Epithelial cell of proximal tubule (primary cell): ENCODE data around the gene SLC40A1. TPM values are rescaled to one million over a fixed set of nuclear protein-coding genes. Genes with fewer than 3 reads are reported as not detected.

Experiments used
- DNase-seq: peaks from one replicate; pipeline ENCODE4 v3.0.0-alpha.2; 2011; ENCODE audit warnings: low read depth
- H3K4me3 ChIP-seq: 2 replicates; pipeline ENCODE4 v1.5.1; 2011; ENCODE audit warnings: low read depth, mild to moderate bottlenecking, low read length
- CTCF ChIP-seq: conservative IDR thresholded peaks from 2 replicates; pipeline ENCODE4 v1.5.1; 2012; ENCODE audit warnings: low read depth, mild to moderate bottlenecking, low read length
- total RNA-seq: library from RNA; depleted of rRNA; stranded (reverse); fragments of >200 nt; gene quantifications from 2 replicates; pipeline ENCODE4 v1.2.3, GENCODE V29; 2015

SLC40A1 gene
- total RNA-seq, 1 donor from 2014 or later: 5.8 TPM

GRCh38 chr2:189511960-189512319 is 68.6 kb downstream of the SLC40A1 start:
- DNase-seq: no peak
- no peak for TF ChIP-seq CTCF
- H3K4me3 ChIP-seq: no peak overlapping the region

- no peak for DNase-seq
- no peak for TF ChIP-seq CTCF
- no peak overlapping the region for H3K4me3 ChIP-seq
Observed at GRCh38 chr2:189511210-189511959, 69.2 kb downstream of the SLC40A1 start.

Other genes starting within 250 kb of the SLC40A1 start
- 33.6 and 50.5 TPM in 2 replicates for gene WDR75, start 139.3 kb downstream of the SLC40A1 start, total RNA-seq
- gene ASNSD1, start 80.7 kb upstream of the SLC40A1 start, total RNA-seq: 24.3 and 36.5 TPM in 2 replicates
- gene ANKAR, start 93.9 kb upstream of the SLC40A1 start, total RNA-seq: 1.4 and 2.0 TPM in 2 replicates
- 7.8 and 11.4 TPM in 2 replicates for gene OSGEPL1, start 182.0 kb upstream of the SLC40A1 start, total RNA-seq
- gene ORMDL1, start 203.6 kb upstream of the SLC40A1 start, total RNA-seq: 51.3 and 60.0 TPM in 2 replicates
- 13.6 and 15.5 TPM in 2 replicates for gene PMS1, start 203.7 kb upstream of the SLC40A1 start, total RNA-seq